Measurements from ENCODE around the gene MED12L. TPM values are rescaled to one million over a fixed set of nuclear protein-coding genes. Genes with fewer than 3 reads are reported as not detected.

MED12L gene
- total RNA-seq, 1 donor from 2014 or later, result 0.48 TPM

Other genes starting within 250 kb of the MED12L start
- gene MINDY4B, start 180.2 kb upstream of the MED12L start, total RNA-seq, result not detected
- gene CLRN1, start 112.9 kb upstream of the MED12L start, total RNA-seq, result not detected
- 1.8 TPM for gene GPR171, start 117.6 kb downstream of the MED12L start, total RNA-seq
- gene P2RY14, start 192.9 kb downstream of the MED12L start, total RNA-seq, result 1.4 TPM
- gene GPR87, start 231.2 kb downstream of the MED12L start, total RNA-seq, result not detected
- gene P2RY13, start 243.9 kb downstream of the MED12L start, total RNA-seq, result 4.7 TPM